ENCODE results near the gene RELL1.

Gene RELL1

GRCh38 chr4:37684154-37684553 lies 2.0 kb downstream of the RELL1 start:
- H3K27ac ChIP-seq: no peak overlapping the region
- no peak for TF ChIP-seq CTCF (conservative IDR thresholded peaks at IDR 0.05)

- no peak overlapping the region for H3K27ac ChIP-seq
- TF ChIP-seq CTCF (conservative IDR thresholded peaks at IDR 0.05): no peak
Measured at GRCh38 chr4:37682701-37683401, 3.3 kb downstream of the RELL1 start.

- no peak for TF ChIP-seq CTCF (conservative IDR thresholded peaks at IDR 0.05)
- no peak overlapping the region for H3K27ac ChIP-seq
Measured at GRCh38 chr4:37680089-37680488, 6.1 kb downstream of the RELL1 start.

GRCh38 chr4:37679301-37679700 lies 6.9 kb downstream of the RELL1 start:
- no peak for TF ChIP-seq CTCF (conservative IDR thresholded peaks at IDR 0.05)
- no peak overlapping the region for H3K27ac ChIP-seq

- TF ChIP-seq CTCF (conservative IDR thresholded peaks at IDR 0.05): no peak
- H3K27ac ChIP-seq: no peak overlapping the region
Measured at GRCh38 chr4:37678624-37679023, 7.6 kb downstream of the RELL1 start.

GRCh38 chr4:37675587-37676290 lies 10.4 kb downstream of the RELL1 start:
- no peak overlapping the region for H3K27ac ChIP-seq
- no peak for TF ChIP-seq CTCF (conservative IDR thresholded peaks at IDR 0.05)

GRCh38 chr4:37674439-37674838 lies 11.7 kb downstream of the RELL1 start:
- no peak for TF ChIP-seq CTCF (conservative IDR thresholded peaks at IDR 0.05)
- H3K27ac ChIP-seq: no peak overlapping the region

Measured in VCaP (cell line).